ENCODE measurements around the gene HOXC6.

The HOXC6 gene

DNA sequence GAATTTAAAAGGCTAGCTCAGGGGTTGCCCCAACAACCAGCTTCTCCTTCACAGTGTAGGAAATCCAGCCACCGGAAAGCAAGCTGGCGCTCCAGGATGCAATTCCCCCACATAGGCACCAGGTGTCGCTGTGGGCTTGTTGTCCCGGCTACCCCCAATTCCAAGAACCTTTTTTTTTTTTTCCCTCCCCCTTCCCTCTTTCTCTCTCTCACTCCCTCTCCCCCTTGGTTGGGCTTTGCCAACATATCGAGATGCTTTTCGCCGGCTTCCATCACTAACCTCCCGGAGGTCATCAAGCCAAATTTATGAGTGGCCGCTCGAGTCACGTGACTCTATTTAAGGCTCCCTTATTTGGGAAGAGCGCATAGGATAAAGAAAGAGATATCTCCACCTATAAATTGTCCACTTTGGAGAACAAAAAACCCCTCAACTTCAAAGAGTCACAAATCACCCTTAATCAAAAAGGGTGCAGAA lies 4.4 kb downstream of the HOXC6 start, which contains the start of gene HOXC5:
HOXC5 (plus strand) TSS at position 424 of the 474 bp plus-strand sequence. CDS start 73 bp downstream, outside the sequence.
- peak; percentile 40 for ATAC-seq
- no peak for TF ChIP-seq SNAI2 (CRISPR knock-in tag; IDR thresholded peaks at IDR 0.05)
- TF ChIP-seq, protein P1, sequence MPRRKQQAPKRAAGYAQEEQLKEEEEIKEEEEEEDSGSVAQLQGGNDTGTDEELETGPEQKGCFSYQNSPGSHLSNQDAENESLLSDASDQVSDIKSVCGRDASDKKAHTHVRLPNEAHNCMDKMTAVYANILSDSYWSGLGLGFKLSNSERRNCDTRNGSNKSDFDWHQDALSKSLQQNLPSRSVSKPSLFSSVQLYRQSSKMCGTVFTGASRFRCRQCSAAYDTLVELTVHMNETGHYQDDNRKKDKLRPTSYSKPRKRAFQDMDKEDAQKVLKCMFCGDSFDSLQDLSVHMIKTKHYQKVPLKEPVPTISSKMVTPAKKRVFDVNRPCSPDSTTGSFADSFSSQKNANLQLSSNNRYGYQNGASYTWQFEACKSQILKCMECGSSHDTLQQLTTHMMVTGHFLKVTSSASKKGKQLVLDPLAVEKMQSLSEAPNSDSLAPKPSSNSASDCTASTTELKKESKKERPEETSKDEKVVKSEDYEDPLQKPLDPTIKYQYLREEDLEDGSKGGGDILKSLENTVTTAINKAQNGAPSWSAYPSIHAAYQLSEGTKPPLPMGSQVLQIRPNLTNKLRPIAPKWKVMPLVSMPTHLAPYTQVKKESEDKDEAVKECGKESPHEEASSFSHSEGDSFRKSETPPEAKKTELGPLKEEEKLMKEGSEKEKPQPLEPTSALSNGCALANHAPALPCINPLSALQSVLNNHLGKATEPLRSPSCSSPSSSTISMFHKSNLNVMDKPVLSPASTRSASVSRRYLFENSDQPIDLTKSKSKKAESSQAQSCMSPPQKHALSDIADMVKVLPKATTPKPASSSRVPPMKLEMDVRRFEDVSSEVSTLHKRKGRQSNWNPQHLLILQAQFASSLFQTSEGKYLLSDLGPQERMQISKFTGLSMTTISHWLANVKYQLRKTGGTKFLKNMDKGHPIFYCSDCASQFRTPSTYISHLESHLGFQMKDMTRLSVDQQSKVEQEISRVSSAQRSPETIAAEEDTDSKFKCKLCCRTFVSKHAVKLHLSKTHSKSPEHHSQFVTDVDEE (CRISPR knock-in tag; IDR thresholded peaks at IDR 0.05): 0 out of 2 replicates have a peak, but pooled peaks have one; percentile 45

DNA sequence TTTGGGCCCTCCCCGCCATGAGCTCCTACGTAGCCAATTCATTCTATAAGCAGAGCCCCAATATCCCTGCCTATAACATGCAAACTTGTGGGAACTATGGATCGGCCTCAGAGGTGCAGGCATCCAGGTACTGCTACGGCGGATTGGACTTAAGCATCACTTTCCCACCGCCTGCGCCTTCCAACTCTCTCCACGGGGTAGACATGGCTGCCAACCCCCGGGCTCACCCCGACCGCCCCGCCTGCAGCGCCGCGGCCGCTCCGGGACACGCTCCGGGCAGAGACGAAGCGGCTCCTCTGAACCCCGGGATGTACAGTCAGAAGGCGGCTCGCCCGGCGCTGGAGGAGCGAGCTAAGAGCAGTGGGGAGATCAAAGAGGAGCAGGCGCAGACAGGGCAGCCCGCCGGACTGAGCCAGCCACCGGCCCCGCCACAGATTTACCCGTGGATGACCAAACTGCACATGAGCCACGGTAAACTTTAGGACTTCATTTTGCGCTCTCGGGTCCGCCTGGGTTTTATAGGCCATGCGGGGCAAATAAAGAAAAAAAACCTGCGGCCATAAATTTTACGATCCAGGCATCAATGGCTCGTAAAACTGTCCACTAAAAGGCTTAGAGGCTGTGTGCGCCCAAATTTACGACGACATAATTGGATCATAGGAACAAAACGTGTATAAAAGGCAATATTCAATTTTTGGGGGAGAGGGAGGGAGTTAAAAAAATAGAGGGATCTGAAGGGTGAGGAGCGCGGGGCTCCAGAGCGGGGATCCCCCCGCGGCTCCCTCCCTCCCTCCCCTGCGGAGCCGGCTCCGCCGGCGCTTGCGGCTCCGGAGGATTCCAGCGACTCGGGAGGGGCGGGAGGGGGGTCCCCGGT lies 5.1 kb downstream of the HOXC6 start:
- peak; percentile 76 for ATAC-seq
- TF ChIP-seq PPARA (CRISPR knock-in tag; IDR thresholded peaks at IDR 0.05; ENCODE audit: borderline replicate concordance): no peak
- no peak for TF ChIP-seq ZNF70 (CRISPR knock-in tag; IDR thresholded peaks at IDR 0.05)
- TF ChIP-seq OSR1 (CRISPR knock-in tag; IDR thresholded peaks at IDR 0.05): no peak
- TF ChIP-seq, protein P2, sequence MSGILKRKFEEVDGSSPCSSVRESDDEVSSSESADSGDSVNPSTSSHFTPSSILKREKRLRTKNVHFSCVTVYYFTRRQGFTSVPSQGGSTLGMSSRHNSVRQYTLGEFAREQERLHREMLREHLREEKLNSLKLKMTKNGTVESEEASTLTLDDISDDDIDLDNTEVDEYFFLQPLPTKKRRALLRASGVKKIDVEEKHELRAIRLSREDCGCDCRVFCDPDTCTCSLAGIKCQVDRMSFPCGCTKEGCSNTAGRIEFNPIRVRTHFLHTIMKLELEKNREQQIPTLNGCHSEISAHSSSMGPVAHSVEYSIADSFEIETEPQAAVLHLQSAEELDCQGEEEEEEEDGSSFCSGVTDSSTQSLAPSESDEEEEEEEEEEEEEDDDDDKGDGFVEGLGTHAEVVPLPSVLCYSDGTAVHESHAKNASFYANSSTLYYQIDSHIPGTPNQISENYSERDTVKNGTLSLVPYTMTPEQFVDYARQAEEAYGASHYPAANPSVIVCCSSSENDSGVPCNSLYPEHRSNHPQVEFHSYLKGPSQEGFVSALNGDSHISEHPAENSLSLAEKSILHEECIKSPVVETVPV (CRISPR knock-in tag; IDR thresholded peaks at IDR 0.05): no peak
- TF ChIP-seq GLIS3 (CRISPR knock-in tag; IDR thresholded peaks at IDR 0.05): no peak
- TF ChIP-seq ZNF8 (CRISPR knock-in tag; IDR thresholded peaks at IDR 0.05): no peak
- TF ChIP-seq TOX (CRISPR knock-in tag; IDR thresholded peaks at IDR 0.05; ENCODE audit: borderline replicate concordance): no peak
- no peak for TF ChIP-seq ZFP30 (CRISPR knock-in tag; IDR thresholded peaks at IDR 0.05)
- TF ChIP-seq SNAI2 (CRISPR knock-in tag; IDR thresholded peaks at IDR 0.05): no peak
- TF ChIP-seq RARB (CRISPR knock-in tag; IDR thresholded peaks at IDR 0.05): no peak
- TF ChIP-seq, protein P1 (CRISPR knock-in tag; IDR thresholded peaks at IDR 0.05): no peak
- TF ChIP-seq ZNF565 (CRISPR knock-in tag; conservative IDR thresholded peaks at IDR 0.05; ENCODE audit: low read depth): no peak
- TF ChIP-seq CSDC2 (CRISPR knock-in tag; IDR thresholded peaks at IDR 0.05): no peak
- no peak for TF ChIP-seq TCF4 (CRISPR knock-in tag; IDR thresholded peaks at IDR 0.05; ENCODE audit: borderline replicate concordance)
- TF ChIP-seq, protein P3, sequence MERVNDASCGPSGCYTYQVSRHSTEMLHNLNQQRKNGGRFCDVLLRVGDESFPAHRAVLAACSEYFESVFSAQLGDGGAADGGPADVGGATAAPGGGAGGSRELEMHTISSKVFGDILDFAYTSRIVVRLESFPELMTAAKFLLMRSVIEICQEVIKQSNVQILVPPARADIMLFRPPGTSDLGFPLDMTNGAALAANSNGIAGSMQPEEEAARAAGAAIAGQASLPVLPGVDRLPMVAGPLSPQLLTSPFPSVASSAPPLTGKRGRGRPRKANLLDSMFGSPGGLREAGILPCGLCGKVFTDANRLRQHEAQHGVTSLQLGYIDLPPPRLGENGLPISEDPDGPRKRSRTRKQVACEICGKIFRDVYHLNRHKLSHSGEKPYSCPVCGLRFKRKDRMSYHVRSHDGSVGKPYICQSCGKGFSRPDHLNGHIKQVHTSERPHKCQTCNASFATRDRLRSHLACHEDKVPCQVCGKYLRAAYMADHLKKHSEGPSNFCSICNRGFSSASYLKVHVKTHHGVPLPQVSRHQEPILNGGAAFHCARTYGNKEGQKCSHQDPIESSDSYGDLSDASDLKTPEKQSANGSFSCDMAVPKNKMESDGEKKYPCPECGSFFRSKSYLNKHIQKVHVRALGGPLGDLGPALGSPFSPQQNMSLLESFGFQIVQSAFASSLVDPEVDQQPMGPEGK (CRISPR knock-in tag; IDR thresholded peaks at IDR 0.05; ENCODE audit: borderline replicate concordance): no peak
- TF ChIP-seq, protein P4, sequence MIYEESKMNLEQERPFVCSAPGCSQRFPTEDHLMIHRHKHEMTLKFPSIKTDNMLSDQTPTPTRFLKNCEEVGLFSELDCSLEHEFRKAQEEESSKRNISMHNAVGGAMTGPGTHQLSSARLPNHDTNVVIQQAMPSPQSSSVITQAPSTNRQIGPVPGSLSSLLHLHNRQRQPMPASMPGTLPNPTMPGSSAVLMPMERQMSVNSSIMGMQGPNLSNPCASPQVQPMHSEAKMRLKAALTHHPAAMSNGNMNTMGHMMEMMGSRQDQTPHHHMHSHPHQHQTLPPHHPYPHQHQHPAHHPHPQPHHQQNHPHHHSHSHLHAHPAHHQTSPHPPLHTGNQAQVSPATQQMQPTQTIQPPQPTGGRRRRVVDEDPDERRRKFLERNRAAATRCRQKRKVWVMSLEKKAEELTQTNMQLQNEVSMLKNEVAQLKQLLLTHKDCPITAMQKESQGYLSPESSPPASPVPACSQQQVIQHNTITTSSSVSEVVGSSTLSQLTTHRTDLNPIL (CRISPR knock-in tag; IDR thresholded peaks at IDR 0.05; ENCODE audit: low read depth): no peak

Measured in SK-N-SH treated with all-trans-retinoic acid at 6 μM for 48 hours (cell line).